Astrocyte (in vitro differentiated cells and primary cell): ENCODE results near the gene PGD. TPM values are rescaled to one million over a fixed set of nuclear protein-coding genes. Genes with fewer than 3 reads are reported as not detected.

Experiments used
- DNase-seq: peaks from one replicate; pipeline ENCODE4 v3.0.0-alpha.2; 2010; ENCODE audit warnings: low read depth
- FAIRE-seq: peaks from 2 replicates; lab custom pipeline; 2011; peaks lifted over from hg19 to GRCh38; lab: Jason Lieb, UNC
- H2AFZ ChIP-seq: 2 replicates; pipeline ENCODE4 v1.6.0; 2012; ENCODE audit warnings: low read depth, low read length, inconsistent platforms
- H3K27ac ChIP-seq: 2 replicates; pipeline ENCODE4 v1.5.1; 2011; ENCODE audit warnings: low read depth, low read length, inconsistent platforms
- H3K27me3 ChIP-seq: 2 replicates; pipeline ENCODE4 v1.6.0; 2011; ENCODE audit warnings: low read length, inconsistent platforms; ENCODE audit not compliant: insufficient read depth
- H3K36me3 ChIP-seq: 2 replicates; pipeline ENCODE4 v1.5.1; 2011; ENCODE audit warnings: low read length, inconsistent platforms; ENCODE audit not compliant: insufficient read depth
- H3K4me1 ChIP-seq: 2 replicates; pipeline ENCODE4 v1.5.1; 2011; ENCODE audit warnings: low read length, inconsistent platforms; ENCODE audit not compliant: insufficient read depth
- H3K4me2 ChIP-seq: 2 replicates; pipeline ENCODE4 v1.6.0; 2012; ENCODE audit warnings: low read length, inconsistent platforms
- H3K4me3 ChIP-seq: 2 replicates; pipeline ENCODE4 v1.5.1; 2011; ENCODE audit warnings: low read depth, mild to moderate bottlenecking, low read length, inconsistent platforms; ENCODE audit not compliant: insufficient read depth
- H3K79me2 ChIP-seq: 2 replicates; pipeline ENCODE4 v1.6.0; 2012; ENCODE audit warnings: mild to moderate bottlenecking, low read length, inconsistent platforms; ENCODE audit not compliant: insufficient read depth
- H3K9ac ChIP-seq: 2 replicates; pipeline ENCODE4 v1.6.0; 2012; ENCODE audit warnings: mild to moderate bottlenecking, low read length, inconsistent platforms
- H3K9me3 ChIP-seq: 2 replicates; pipeline ENCODE4 v1.5.1; 2012; ENCODE audit warnings: low read depth, mild to moderate bottlenecking, low read length, inconsistent platforms; ENCODE audit not compliant: insufficient read depth
- H4K20me1 ChIP-seq: 2 replicates; pipeline ENCODE4 v1.6.0; 2012; ENCODE audit warnings: low read length, inconsistent platforms; ENCODE audit not compliant: insufficient read depth
- H3K27ac Mint-ChIP-seq: one replicate; pipeline ENCODE4 v1.8.0; 2021; ENCODE audit warnings: mild to moderate bottlenecking, mixed read lengths; ENCODE audit not compliant: unreplicated experiment
- H3K27me3 Mint-ChIP-seq: one replicate; pipeline ENCODE4 v1.8.0; 2021; ENCODE audit warnings: low read depth, mixed read lengths; ENCODE audit not compliant: unreplicated experiment
- H3K36me3 Mint-ChIP-seq: one replicate; pipeline ENCODE4 v1.8.0; 2021; ENCODE audit warnings: low read depth, mixed read lengths; ENCODE audit not compliant: unreplicated experiment
- H3K4me1 Mint-ChIP-seq: one replicate; pipeline ENCODE4 v1.8.0; 2021; ENCODE audit warnings: low read depth, mixed read lengths; ENCODE audit not compliant: unreplicated experiment
- H3K4me3 Mint-ChIP-seq: one replicate; pipeline ENCODE4 v1.8.0; 2021; ENCODE audit warnings: mild to moderate bottlenecking, moderate library complexity, mixed read lengths; ENCODE audit not compliant: unreplicated experiment
- H3K9me3 Mint-ChIP-seq: one replicate; pipeline ENCODE4 v1.8.0; 2021; ENCODE audit warnings: mild to moderate bottlenecking, mixed read lengths; ENCODE audit not compliant: unreplicated experiment
- CTCF ChIP-seq: IDR thresholded peaks from 2 replicates; pipeline ENCODE4 v1.5.1; 2011; ENCODE audit warnings: low read depth, mild to moderate bottlenecking, inconsistent platforms, low read length, moderate library complexity; ENCODE audit not compliant: insufficient read depth
- EZH2 ChIP-seq: IDR thresholded peaks from 2 replicates; pipeline ENCODE4 v1.6.1; 2012; ENCODE audit warnings: mild to moderate bottlenecking, low read length, inconsistent platforms; ENCODE audit not compliant: insufficient read depth
- total RNA-seq: library from RNA; stranded (reverse); gene quantifications from 2 replicates; pipeline ENCODE4 v1.2.1, GENCODE V29; 2021

PGD gene
- total RNA-seq, 1 donor from 2014 or later = 224 TPM

- Histone ChIP-seq H3K9me3 (no peaks in the 10 kb centered on the region), H3K4me1 (peaks cover 12% of the 10 kb centered on the region), H3K4me3 (no peak overlapping the region), H2AFZ (no peak overlapping the region), H3K27me3 (no peaks in the 10 kb centered on the region), H4K20me1 (no peaks in the 10 kb centered on the region), H3K27ac (no peak overlapping the region), H3K9ac (no peak overlapping the region), H3K79me2 (no peaks in the 10 kb centered on the region), H3K4me2 (no peak overlapping the region), H3K36me3 (peaks cover 4% of the 10 kb centered on the region)
- Mint-ChIP-seq H3K9me3 (no peaks in the 10 kb centered on the region), H3K27ac (no peak overlapping the region), H3K4me1 (peaks cover 17% of the 10 kb centered on the region), H3K27me3 (no peaks in the 10 kb centered on the region), H3K36me3 (peaks cover 4% of the 10 kb centered on the region), H3K4me3 (no peak overlapping the region)
- TF ChIP-seq EZH2 (no peak), CTCF (no peak)
- DNase-seq = no peak
- no peak for FAIRE-seq
Measured at GRCh38 chr1:10457875-10458274, 59.0 kb downstream of the PGD start.

GRCh38 chr1:10459184-10459583 lies 60.3 kb downstream of the PGD start:
- no peaks in the 10 kb centered on the region for H3K9me3 ChIP-seq
- peaks cover 12% of the 10 kb centered on the region for H3K4me1 ChIP-seq
- H3K36me3 ChIP-seq = peaks cover 7% of the 10 kb centered on the region
- no peak overlapping the region for H3K27ac ChIP-seq
- no peaks in the 10 kb centered on the region for H3K79me2 ChIP-seq
- TF ChIP-seq EZH2 = no peak
- no peak for TF ChIP-seq CTCF
- Mint-ChIP-seq H3K4me3 (no peak overlapping the region), H3K4me1 (peaks cover 17% of the 10 kb centered on the region), H3K9me3 (no peaks in the 10 kb centered on the region), H3K27me3 (no peaks in the 10 kb centered on the region), H3K27ac (peak overlapping the region; percentile 44), H3K36me3 (peaks cover 9% of the 10 kb centered on the region)
- H3K9ac ChIP-seq = no peak overlapping the region
- H3K27me3 ChIP-seq = no peaks in the 10 kb centered on the region
- H4K20me1 ChIP-seq = no peaks in the 10 kb centered on the region
- no peak overlapping the region for H2AFZ ChIP-seq
- FAIRE-seq = no peak
- H3K4me2 ChIP-seq = peak overlapping the region; percentile 18
- H3K4me3 ChIP-seq = no peak overlapping the region
- peak; percentile 85 for DNase-seq

- Histone ChIP-seq H3K27me3 (no peaks in the 10 kb centered on the region), H2AFZ (no peak overlapping the region), H3K9me3 (no peaks in the 10 kb centered on the region), H3K4me2 (no peak overlapping the region), H3K9ac (no peak overlapping the region), H3K27ac (no peak overlapping the region), H3K36me3 (peaks cover 27% of the 10 kb centered on the region), H3K4me3 (no peak overlapping the region), H3K4me1 (no peaks in the 10 kb centered on the region), H4K20me1 (no peaks in the 10 kb centered on the region), H3K79me2 (peaks cover 12% of the 10 kb centered on the region)
- H3K4me1 Mint-ChIP-seq = no peaks in the 10 kb centered on the region
- DNase-seq (no peak), FAIRE-seq (no peak)
- H3K27ac Mint-ChIP-seq = no peak overlapping the region
- H3K4me3 Mint-ChIP-seq = no peak overlapping the region
- H3K36me3 Mint-ChIP-seq = peaks cover 8% of the 10 kb centered on the region
- no peaks in the 10 kb centered on the region for H3K9me3 Mint-ChIP-seq
- TF ChIP-seq CTCF (no peak), EZH2 (no peak)
- no peaks in the 10 kb centered on the region for H3K27me3 Mint-ChIP-seq
Measured at GRCh38 chr1:10467078-10467477, 68.2 kb downstream of the PGD start.
